Measurements from ENCODE around the gene ZBTB7B.
A peak's percentile ranks its signal among the peaks of the same experiment; 100 is the strongest.

The ZBTB7B gene

DNA sequence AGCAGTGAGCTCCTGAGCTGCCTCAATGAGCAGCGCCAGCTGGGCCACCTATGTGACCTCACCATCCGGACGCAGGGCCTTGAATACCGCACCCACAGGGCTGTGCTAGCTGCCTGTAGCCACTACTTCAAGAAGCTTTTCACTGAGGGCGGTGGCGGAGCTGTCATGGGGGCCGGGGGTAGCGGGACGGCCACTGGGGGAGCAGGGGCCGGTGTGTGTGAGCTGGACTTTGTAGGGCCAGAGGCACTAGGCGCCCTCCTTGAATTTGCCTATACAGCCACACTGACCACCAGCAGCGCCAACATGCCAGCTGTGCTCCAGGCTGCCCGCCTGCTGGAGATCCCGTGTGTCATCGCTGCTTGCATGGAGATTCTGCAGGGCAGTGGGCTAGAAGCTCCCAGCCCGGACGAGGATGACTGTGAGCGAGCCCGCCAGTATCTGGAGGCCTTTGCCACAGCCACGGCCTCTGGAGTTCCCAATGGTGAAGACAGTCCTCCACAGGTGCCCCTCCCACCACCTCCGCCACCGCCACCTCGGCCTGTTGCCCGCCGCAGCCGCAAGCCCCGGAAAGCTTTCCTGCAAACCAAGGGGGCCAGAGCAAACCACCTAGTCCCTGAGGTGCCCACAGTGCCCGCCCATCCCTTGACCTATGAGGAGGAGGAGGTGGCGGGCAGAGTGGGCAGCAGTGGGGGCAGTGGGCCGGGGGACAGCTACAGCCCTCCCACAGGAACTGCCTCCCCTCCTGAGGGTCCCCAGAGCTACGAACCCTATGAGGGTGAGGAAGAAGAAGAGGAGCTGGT is 12.3 kb downstream of the ZBTB7B start:
- no peak for DNase-seq

DNA sequence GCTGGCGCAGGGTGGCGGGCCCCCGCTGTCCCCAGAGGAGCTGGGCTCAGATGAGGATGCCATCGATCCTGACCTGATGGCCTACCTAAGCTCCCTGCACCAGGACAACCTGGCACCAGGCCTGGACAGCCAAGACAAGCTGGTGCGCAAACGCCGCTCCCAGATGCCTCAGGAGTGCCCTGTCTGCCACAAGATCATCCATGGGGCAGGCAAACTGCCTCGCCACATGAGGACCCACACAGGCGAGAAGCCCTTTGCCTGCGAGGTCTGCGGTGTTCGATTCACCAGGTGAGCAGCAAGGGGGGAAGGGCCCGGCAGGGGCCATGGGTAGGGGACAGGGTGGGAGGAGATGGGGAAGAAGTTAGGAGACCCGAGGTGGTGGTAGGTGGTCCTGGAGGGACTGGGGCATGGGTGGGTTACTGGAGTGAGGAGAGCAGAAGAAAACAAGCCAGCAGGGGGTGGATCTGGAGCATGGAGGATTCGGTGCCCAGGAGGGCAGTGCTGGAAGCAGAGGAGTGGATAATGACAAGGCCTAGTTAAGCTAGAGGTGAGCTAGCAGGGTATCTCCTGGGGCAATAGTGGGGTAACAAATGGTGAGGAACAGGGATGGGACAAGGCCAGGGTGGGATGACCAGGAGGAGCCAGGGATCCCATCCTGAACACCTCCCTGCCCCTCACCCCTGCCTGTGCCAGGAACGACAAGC is 13.1 kb downstream of the ZBTB7B start:
- DNase-seq: no peak

DNA sequence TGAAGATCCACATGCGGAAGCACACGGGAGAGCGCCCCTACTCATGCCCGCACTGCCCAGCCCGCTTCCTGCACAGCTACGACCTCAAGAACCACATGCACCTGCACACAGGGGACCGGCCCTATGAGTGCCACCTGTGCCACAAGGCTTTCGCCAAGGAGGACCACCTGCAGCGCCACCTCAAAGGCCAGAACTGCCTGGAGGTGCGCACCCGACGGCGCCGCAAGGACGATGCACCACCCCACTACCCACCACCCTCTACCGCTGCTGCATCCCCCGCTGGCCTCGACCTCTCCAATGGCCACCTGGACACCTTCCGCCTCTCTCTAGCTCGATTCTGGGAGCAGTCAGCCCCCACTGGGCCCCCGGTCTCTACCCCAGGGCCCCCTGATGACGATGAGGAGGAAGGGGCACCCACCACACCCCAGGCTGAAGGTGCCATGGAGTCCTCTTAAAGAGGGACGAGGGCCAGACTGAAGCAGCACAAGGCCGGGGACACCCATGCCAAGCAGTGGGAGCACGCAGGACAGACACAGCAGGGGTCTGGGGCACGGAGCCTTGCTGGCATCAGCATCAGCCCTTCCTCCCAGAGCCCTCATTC is 13.7 kb downstream of the ZBTB7B start:
- no peak for DNase-seq

DNA sequence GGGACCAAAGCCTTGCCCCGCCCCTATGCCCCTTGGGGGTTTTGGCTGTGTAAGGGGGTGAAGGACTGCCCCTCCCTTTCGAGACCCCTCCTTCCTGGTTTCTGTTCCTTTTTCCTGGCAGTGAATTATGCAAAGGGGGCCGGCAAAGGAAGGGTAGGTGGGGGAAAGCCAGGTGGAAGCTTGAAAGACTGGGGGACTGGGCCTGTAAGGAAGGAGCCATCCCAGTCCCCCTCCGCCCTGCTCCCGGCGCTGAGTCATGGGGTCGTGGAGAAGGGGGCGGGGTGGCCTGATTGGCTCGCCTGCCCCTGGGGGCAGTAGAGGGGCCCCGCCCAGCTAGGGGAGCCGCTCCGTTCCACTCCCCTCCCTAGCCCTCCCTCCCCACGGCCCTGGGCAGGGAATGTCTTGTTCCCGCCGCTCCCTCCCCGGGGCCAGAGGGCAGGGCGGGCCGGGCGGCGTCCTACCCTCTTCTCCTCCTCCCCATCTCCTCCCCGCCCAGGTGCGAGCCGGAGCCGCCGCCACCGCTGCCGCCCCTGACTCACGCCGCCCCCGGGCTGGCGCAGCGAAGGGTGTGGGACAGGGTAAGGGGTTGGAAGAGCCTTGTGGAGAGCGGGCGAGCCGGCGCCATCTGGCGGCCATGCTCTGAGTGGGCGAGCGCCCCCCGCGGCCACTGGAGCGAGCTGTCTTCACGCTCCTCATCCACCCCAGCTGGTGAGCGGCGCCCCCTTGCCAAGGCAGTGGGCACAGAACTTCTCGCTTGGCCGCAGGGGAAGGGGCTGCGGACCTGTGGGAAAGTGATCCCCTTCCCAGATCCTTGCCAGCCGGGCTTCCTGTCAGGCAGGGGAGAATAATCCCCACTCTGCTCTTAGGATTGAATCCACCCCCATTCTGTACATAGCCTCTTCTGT is 14.7 kb downstream of the ZBTB7B start:
- DNase-seq: peak in 55 of 58 donors; percentile 32 to 88 (median 77)

DNA sequence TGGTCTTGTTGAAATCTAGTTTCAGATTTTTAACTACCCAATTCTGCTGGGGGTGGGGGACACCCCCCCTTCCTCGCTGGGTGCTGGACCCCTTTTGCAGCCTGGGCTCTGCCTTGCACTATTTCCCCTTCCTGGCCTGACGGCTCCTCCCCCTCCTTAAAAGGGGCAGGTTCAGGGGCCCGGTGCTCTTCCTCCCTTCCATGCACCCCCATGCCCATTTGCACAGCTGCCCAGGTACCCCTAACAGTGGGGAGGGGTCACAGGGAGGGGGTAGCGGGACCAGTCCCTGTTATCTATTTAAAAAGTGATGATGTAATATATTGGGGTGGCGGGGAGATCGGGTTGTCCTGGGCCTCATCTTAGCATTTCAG is 15.3 kb downstream of the ZBTB7B start:
- DNase-seq: no peak

DNA sequence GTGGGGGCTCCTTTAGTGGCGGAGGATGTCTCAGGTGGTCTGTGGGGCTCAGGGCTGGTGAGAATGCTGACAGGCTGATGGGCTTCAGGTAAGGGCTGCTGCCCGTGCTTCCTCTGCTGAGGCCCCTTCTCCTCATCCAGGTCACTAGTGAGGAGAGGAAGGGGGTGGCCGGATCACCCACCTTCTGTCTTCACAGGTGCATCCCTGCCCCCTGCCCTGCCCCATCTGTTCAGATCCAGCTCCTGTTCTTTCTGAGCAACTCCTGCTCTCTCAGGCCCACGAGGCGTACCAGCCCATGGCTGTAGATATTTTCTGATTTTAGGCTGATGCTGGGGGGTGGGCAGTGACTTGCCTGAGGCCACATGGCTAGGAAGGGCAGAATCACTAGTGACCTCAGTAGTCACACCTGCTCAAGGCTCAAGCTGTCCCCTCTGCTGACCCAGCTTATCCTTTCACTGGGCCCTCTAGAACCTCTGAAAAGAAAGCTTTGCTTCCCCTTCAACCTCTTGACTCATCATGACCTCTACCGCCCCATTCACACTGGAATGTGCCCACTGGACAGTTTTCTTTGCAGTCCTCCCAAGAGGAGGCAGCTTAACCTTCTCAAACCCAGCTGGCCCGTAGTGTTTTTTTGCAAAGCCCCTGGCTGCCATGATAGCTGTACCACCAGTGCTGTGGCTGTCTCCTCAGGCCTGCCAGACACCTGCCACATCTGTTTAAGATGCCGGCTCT is 16.2 kb downstream of the ZBTB7B start:
- no peak for DNase-seq

DNA sequence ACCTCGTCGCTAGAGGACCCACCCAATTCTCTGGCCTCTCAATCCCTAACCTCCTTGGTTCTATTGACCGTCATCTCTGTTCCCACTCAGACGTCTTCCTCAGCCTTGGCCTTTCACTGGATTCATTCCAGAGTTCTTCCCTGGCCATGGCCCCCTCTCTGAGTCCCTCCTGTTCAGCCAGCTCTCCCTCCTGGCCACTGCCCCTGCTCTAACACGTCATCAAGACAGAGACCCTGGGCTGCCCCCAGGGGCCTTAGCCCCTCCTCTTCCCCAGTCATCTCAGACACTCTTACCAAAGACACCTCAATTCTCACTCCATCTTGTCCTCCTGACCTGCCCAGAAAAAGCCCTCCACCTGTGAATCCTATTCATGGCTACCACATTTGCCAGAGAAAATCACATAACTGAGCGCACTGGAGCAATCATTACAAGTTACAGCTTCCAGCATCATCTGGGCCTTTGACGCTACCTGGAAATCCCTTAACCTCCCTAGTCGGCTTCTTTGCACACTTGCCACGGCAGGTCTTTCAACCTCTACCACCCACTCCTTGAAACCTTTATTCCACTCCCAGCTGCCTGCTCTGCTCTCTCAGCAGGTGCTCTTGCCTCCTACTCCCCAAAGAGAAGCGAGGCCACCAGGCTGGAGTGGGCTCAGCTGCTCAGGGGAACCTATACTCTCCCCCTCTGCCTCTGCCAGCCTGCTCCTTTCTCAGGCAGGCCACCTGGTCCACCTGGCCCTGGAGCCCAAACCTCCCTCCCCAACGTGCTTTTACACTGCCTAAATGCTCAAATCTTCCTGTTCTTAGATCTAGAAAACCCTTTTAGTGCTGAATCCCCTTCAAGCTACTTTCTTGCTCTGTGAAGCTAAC is 17.0 kb downstream of the ZBTB7B start:
- no peak for DNase-seq

DNA sequence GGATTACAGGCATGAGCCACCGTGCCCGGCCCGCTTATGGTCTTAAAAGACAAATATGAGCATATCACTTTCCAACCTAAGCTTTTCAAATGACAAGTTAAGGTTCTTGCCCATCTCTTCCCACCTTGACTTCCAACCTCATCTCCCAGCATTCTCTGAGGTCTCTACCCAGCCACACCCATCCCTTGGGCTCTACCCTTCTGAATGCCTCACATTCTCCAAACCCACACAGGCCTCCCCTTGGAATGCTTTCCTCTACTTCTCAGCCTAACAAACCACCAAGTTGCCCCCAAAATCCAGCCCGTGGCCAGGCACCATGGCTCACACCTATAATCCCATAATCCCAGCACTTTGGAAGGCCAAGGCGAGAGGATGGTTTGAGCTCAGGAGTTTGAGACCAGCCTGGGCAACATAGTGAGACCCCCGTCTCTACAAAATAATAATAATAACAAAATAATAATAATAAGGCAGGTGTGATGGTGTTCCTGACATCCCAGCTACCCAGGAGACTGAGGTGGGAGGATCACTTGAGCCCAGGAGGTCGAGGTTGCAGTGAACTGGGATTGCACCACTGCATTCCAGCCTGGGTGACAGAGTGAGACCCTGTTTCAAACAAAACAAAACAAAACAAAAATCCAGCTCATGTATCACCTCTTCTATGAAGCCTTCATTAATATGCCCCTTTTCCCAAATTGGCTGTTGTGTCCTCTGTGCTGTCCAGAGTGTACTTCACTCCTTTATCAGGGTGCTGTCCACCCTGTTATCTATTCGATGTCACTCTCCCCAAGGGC is 19.7 kb downstream of the ZBTB7B start:
- DNase-seq: no peak

DNA sequence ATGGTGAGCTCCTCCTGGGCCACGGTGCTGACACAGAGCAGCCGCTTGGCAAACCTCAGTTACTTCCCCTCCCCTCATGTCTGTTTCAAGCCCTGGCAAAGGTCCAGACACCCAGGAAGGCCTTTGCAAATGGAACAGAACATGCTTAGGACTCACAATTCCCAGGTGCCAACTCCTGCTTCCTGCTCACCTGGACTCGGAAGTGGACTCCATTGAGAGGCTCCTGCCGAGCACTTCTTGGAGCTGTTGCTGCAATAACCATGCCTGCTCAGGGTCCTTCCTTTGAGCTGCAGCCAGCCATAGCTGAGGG is 20.3 kb downstream of the ZBTB7B start:
- no peak for DNase-seq

DNA sequence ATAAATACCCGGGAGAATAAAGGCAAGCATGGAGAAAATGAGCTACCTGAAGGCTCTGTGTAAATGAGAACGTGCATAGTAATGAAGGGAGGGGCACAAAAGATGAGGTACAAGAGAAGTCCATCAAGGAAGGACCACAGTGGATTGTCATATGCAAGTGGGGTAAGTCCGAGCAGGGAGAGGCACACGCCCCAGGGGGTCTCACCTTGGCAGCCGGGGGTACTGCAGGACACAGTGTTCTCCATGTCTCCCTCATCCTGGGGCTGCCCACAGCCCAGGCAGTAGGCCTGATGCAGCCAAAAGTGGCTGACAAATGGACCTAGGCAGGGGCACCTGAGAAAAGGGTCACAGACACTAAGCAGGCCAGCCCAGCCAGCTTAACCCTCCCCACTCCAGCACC is 21.0 kb downstream of the ZBTB7B start:
- no peak for DNase-seq

DNA sequence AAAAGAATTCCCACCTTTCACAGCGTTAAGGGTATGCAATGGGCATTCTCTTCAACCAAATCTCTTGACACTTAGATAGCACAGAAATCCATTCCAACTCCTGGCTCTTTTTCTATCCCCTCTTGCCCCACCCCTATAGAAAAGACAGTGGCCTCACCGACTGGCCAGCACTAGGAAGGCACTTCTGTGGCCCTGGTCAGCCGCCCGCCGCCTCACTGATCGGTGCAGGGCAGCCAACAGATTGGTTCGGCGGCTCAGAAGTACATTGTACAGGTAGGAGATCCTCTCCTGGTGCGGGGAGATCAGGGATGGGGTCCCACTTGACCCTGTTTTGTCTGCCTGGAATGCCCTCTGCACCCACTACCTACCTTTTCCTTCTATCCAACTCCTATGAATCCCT is 21.7 kb downstream of the ZBTB7B start:
- no peak for DNase-seq

DNA sequence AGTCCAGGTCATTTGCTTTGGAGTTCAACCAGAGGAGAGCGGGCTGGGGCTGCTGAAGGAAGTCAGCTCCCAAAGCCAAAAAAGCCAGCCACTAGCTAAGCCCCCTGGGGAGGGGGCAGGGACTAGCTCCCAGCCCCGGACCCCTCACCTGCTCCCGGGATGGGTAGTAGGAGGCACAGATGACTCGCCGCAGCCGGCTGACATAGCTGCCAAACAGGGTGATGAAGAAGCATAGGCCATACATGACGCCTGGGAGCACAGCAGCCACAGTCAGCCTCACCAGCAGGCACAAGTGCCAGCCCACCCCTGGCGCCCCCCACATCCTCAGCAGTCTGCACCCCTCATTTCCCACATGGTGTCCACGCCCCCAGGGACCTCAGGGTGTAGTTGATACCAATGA is 23.6 kb downstream of the ZBTB7B start:
- no peak for DNase-seq

DNA sequence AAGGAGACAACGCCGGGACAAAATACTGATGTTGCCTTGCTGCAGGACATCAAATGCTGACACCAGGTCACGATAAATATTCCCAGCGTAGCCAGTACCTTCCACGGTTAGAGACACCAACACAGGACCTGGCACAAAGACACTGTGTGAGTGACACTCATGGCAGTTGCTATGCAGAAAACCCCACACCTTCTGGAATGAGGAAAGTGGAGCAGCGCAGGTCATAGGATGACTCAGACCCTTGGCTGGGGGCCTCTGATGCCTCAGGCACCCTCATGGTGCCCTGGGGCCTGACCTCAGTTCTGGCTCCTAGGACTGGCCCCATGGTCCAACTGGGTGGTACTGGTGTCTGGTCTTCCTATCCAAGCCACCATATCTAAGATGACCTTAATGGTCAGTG is 24.0 kb downstream of the ZBTB7B start:
- no peak for DNase-seq

DNA sequence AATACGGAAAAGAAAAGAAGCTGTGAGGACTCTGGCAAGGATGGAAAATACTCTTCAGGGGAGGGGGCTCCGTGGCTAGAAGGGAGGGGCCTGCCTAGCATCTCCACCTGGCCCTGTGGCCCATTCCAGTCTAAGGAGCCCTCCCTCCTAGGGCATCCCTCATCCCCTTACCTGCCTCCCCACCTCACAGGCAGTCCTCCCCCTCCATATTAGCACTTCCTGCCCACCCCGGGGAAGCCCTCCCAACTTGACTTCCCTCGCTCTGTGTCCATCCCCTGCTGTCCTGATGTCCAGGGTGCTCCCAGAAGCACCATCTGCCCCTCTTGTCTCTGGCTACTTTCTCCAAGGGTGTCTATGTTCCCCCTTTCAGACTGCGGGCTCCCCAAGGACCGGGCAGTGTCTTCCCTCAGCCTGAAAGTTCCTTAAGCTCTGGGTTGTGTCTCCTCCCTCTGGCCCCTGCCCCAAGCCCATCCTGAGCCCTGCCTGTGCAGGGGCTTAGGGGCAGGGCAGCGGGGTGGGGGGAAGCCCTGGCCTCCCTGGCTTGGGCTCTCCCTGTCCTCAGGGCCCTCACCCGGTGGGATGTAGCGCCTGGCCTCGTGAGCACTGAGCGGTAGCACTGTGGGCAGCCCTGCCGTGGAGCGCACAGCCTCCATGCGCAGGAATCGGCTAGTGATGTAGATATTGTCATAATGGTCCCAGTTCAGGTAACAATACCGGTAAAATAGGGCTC is 27.1 kb downstream of the ZBTB7B start:
- DNase-seq: no peak

DNA sequence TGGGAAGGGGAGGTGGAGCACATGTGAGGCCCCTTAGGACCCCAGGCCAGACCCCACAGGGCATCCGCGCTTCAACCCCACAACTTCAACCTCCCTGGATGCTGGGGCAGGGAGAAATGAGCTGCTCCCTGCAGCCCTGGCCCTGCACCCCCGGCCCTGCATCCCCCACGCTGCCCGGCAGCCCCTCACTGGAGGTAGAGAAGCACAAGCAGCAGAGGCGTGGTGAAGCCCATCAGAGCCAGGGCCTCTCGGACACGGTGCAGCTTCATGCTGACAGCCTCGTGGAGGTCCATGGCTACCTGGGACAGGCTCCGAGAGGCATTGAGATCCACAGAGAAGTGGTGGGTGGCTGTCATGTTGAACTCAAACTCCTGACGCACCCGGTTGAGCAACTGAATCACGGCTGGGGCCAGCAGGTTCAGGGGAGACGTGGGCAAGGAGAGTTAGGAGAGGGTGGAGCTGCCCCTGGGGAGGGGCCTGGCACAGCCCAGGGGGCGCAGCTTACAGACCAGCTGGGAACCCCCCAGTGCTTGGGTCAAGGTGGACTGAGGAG is 27.7 kb downstream of the ZBTB7B start:
- DNase-seq: peak in 1 of 58 donors; percentile 12

DNA sequence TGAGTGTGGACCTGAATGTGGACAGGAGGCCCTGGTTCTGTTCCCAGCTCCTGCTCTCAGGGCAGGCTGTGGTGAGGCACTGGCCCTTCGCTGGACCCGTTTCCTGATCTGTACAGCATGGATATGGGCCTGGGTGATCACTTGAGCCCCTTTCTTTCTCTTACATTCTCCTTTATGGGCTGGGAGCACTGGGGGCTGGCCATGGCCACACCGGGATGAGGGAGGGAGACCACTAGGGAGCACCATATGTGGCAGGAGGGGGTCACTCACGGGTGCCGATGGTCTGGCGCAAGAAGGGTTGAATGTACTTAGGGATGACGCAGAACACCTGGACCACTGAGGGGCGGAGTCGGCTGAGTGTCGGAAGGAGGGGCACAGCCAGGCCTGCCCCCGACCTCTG is 28.3 kb downstream of the ZBTB7B start:
- DNase-seq: no peak

DNA sequence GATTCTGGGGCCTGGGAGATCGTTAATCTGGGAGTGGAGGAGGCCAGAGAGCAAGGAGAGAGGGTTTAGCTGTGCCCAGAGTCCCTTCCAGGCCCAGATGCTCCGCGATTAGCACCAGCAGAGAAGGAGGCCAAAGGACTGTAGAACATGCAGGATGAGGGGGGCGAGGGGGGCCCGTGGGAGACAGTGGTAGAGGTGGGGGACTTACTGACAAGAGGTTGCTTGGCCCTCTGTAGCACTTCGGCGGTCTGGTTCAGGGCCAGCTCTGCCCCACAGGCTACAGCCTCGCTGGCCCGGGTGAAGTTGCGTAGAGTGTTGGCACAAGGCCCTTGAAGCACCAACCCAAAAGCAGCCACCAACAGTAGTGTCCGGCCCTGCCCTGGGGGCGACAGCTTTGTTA is 30.3 kb downstream of the ZBTB7B start:
- DNase-seq: no peak

DNA sequence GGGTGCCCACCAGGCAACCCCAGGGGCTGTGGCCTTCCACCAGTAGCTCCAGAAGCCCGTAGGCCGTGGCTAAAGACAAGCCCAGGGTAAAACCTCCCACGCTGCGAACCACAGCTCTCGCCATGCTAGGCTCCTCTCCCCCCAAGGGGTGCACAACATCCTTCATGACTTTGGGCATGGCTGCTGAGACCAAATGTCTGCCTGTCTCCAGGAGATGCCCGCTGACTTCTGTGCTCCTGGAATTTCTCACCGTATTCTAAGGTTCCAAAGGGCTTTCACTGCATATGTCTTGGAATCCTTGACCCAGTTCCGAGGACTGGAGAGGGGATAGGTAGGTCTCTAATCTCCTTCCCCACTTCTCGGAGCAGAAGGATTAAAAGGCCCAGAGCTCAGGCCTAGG is 30.9 kb downstream of the ZBTB7B start, which contains the start of the genes DCST1 and DCST2:
Gene DCST1 (plus strand): TSS at position 301 of the 400 bp plus-strand sequence. CDS start 213 bp downstream, outside the sequence.
Gene DCST2 (minus strand): TSS at position 258 of the 400 bp plus-strand sequence. CDS start 80 bp downstream, at position 178.
- no peak for DNase-seq
